Peyer's patch (tissue), 4 donors: ENCODE data around the gene ARHGAP28.

ENCODE experiments used
- POLR2A ChIP-seq, 2 donors: fragments of 450-650 bp; IDR thresholded peaks; one replicate each; pipeline ENCODE4 v1.5.1; 2017; ENCODE audit warnings: antibody characterized with exemption in 2 of 2, mild to moderate bottlenecking in 2 of 2, moderate library complexity in 2 of 2
- TF ChIP-seq, protein P1 (sequence below), 6 experiments: fragments of 450-650 bp in 4 of 6; fragments of 200-600 bp in 2 of 6; sonication (generic) in 1 of 6; IDR thresholded peaks; one replicate each; pipeline ENCODE4 v1.5.1; 2017 to 2019; ENCODE audit warnings: antibody characterized with exemption in 6 of 6, mild to moderate bottlenecking in 3 of 6, moderate library complexity in 1 of 6

DNA sequence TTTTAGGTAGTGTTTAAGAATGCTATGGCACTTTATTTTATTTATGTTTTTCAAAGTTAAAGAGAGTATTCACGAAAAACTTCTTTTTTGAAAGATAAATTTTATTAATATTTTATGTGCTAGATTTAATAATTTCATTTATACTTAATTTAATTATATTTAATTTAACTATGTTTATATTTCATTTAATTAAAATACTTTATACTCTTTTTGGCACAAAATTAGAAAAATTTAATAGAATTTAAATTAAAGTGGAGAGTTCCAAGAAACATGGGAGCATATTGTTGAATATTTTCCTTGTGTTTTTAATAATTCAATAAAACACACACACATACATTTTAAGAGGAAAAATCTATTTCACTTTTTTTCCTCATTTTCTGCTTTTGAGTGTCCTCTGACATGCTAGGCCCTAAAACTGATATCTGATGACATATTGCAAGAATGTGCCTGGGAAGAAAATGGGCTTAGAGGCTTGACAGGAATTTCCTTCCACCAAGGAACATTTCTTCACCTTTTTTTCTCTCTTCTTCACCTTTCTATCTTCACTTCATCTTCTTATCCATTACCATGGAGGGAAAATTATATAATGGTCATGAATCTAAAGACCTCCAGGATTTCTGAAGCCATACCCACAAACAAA is 15.4 kb downstream of the ARHGAP28 start:
- no peak for TF ChIP-seq POLR2A (IDR thresholded peaks at IDR 0.05)
- TF ChIP-seq, protein P1, sequence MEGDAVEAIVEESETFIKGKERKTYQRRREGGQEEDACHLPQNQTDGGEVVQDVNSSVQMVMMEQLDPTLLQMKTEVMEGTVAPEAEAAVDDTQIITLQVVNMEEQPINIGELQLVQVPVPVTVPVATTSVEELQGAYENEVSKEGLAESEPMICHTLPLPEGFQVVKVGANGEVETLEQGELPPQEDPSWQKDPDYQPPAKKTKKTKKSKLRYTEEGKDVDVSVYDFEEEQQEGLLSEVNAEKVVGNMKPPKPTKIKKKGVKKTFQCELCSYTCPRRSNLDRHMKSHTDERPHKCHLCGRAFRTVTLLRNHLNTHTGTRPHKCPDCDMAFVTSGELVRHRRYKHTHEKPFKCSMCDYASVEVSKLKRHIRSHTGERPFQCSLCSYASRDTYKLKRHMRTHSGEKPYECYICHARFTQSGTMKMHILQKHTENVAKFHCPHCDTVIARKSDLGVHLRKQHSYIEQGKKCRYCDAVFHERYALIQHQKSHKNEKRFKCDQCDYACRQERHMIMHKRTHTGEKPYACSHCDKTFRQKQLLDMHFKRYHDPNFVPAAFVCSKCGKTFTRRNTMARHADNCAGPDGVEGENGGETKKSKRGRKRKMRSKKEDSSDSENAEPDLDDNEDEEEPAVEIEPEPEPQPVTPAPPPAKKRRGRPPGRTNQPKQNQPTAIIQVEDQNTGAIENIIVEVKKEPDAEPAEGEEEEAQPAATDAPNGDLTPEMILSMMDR (IDR thresholded peaks at IDR 0.05) = no peak
